HG03045 (cell line): ENCODE measurements around the gene HSD11B1.

Experiments
- ATAC-seq: cut with Tn5 transposase; IDR thresholded peaks from one replicate; pipeline ENCODE4 v1.9.1; 2021; ENCODE audit warnings: mild to moderate bottlenecking, moderate library complexity; ENCODE audit not compliant: unreplicated experiment

Gene HSD11B1

GRCh38 chr1:209723756-209724693, 19.4 kb downstream of the HSD11B1 start:
- ATAC-seq = peak; percentile 76

- no peak for ATAC-seq
Observed at GRCh38 chr1:209727286-209727685, 22.6 kb downstream of the HSD11B1 start.

GRCh38 chr1:209727785-209728184, 23.1 kb downstream of the HSD11B1 start:
- no peak for ATAC-seq

- no peak for ATAC-seq
Observed at GRCh38 chr1:209728466-209728865, 23.8 kb downstream of the HSD11B1 start.

GRCh38 chr1:209729436-209729835, 24.8 kb downstream of the HSD11B1 start:
- no peak for ATAC-seq

GRCh38 chr1:209732725-209733124, 28.1 kb downstream of the HSD11B1 start:
- ATAC-seq = no peak

GRCh38 chr1:209733409-209734192, 29.0 kb downstream of the HSD11B1 start:
- ATAC-seq = no peak

- ATAC-seq = no peak
Observed at GRCh38 chr1:209736490-209737117, 32.0 kb downstream of the HSD11B1 start.

- no peak for ATAC-seq
Observed at GRCh38 chr1:209737118-209737505, 32.5 kb downstream of the HSD11B1 start.

GRCh38 chr1:209738270-209738669, 33.6 kb downstream of the HSD11B1 start:
- ATAC-seq = no peak

GRCh38 chr1:209741193-209741592, 36.5 kb downstream of the HSD11B1 start:
- no peak for ATAC-seq

GRCh38 chr1:209741889-209742288, 37.2 kb downstream of the HSD11B1 start:
- no peak for ATAC-seq

- no peak for ATAC-seq
Observed at GRCh38 chr1:209742409-209743144, 37.9 kb downstream of the HSD11B1 start.

- no peak for ATAC-seq
Observed at GRCh38 chr1:209743145-209743482, 38.5 kb downstream of the HSD11B1 start.

GRCh38 chr1:209746451-209747165, 42.0 kb downstream of the HSD11B1 start:
- ATAC-seq = no peak

GRCh38 chr1:209747580-209748262, 43.1 kb downstream of the HSD11B1 start:
- peak; percentile 87 for ATAC-seq

- ATAC-seq = no peak
Observed at GRCh38 chr1:209748620-209749019, 44.0 kb downstream of the HSD11B1 start.

GRCh38 chr1:209749205-209749604, 44.6 kb downstream of the HSD11B1 start:
- ATAC-seq = no peak

- no peak for ATAC-seq
Observed at GRCh38 chr1:209749670-209750323, 45.2 kb downstream of the HSD11B1 start.
